ENCODE measurements around the gene USP36.

- TF ChIP-seq HMGA2 (CRISPR knock-in tag; IDR thresholded peaks at IDR 0.05) (no peak), E2F4 (CRISPR knock-in tag; IDR thresholded peaks at IDR 0.05; ENCODE audit: borderline replicate concordance, low read depth) (no peak), CTCF (IDR thresholded peaks at IDR 0.05) (no peak), USF1 (CRISPR knock-in tag; IDR thresholded peaks at IDR 0.05) (no peak), ZBTB43 (CRISPR knock-in tag; IDR thresholded peaks at IDR 0.05) (no peak), NFE2L1 (CRISPR knock-in tag; IDR thresholded peaks at IDR 0.05) (no peak)
Measured at GRCh38 chr17:78818932-78819331, 21.7 kb downstream of the USP36 start.
